GM18909 (cell line): Measurements from ENCODE around the gene NFIC.

ENCODE experiments used
- ATAC-seq: cut with Tn5 transposase; IDR thresholded peaks from one replicate; pipeline ENCODE4 v1.9.1; 2021; ENCODE audit warnings: mild to moderate bottlenecking; ENCODE audit not compliant: unreplicated experiment, poor library complexity

The NFIC gene

DNA sequence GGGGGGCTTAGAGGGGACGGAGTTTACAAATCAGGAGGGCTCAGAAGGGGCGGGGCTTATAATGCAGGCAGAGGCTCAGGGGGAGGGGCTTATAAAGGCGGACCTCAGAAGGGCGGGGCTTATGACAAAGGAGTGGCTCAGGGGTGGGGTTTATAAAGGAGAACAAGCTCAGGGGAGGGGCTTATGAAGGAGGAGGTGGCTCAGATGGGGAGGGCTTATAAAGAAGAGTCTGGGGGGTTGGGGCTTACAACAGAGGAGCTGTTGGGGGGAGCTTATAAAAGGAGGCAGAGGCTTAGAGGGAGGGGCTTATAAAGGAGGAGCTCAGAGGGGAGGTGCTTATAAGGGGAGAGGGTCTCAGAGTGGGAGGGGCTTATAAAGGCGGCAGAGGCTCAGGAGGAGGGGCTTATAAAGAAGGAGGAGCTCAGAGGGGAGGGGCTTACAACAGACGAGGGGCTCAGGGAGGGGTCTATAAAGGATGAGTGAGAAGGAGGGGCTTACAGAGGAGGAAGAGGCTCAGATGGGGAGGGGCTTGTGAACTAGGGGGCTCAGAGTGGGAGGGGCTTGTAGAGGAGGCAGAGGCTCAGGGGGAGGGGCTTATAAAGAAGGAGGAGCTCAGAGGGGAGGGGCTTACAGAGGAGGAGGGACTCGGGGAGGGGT, 112.9 kb downstream of the NFIC start:
- ATAC-seq, result no peak

DNA sequence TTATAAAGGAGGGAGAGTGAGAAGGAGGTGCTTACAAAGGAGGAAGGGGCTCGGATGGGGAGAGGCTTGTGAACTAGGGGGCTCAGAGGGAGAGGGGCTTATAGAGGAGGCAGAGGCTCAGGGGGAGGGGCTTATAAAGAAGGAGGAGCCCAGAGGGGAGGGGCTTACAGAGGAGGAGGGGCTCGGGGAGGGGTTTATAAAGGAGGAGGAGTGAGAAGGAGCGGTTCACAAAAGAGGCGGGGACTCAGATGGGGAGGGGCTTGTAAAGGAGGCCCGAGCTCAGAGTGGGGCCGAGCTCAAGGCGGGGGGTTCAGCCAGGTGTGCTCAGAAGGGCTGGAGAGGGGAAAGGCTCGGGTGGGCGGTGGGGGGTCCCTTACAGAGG, 113.4 kb downstream of the NFIC start:
- no peak for ATAC-seq

DNA sequence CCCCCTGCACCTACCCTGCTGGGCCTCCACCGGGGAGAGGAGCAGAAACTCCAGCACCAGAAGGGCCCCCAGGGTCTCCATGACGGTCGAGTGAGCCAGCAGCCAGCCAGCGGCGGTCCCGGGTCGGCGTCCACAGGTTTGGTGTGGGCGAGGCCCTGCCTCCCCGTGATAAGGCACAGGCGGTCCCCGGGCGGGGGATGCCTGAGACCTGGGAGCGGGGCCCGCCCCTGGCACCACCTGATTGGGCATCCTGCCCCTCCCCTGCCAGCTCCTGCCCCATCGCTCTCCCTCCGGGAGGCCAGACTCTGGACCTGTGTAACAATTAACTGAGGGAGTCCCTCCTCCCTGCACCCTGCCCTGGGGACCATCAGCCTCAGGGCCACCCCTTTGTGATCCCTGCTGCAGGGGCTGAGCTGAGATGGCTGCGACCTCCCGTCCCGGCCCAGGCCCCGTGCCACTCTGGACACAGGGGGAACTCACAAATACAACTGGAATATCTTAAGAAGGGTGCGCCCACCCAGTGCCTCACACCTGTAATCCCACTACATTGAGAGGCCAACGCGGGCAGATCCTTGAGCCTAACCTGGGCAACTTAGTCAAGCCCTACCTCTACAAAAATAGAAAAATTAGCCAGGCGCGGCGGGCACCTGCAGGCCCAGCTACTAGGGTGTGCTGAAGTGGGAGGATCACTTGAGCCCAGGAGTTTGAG, 114.2 kb downstream of the NFIC start, which contains the start of gene SMIM24:
Gene SMIM24, minus strand, starts transcription at position 143 of the 709 bp plus-strand sequence. Its CDS starts 62 bp downstream, at position 81.
- no peak for ATAC-seq

DNA sequence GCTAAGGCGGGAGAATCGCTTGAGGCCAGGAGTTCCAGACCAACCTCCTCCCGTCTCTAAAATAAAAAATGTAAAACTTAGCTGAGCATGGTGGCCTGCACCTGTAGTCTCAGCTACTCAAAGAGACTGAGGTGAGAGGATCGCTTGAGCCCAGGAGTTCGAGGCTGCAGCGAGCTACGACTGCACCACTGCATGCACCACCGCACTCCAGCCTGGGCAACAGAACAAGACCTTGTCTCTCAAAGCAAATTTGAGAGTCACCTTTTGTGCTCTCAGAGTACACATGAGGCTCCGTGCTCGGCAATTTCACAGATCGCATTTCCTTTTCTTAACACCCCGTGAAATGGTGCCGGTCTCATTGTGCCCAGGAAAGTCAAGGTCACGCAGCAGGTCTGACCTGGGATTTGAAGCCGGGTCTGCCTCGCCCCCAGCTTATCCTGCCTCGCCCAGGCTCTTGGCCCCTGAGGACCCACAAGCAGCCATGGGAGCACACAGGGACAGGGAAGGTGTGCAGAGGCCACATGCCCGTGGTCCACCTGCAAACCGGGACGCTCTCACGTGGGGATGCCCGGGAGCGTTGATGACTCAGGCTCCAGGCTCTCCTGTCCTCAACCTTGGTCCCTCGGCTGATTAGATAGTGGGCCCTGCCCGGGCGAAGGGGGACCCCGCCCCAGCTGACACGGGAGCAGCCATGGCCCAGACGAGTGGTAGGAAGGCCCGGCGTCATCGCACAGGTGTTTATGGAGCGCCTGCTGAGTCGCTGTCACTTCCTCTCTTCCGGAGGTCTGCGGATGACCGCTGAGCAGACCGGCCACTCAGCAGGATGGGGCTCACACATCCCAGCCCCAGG, 115.1 kb downstream of the NFIC start:
- no peak for ATAC-seq

DNA sequence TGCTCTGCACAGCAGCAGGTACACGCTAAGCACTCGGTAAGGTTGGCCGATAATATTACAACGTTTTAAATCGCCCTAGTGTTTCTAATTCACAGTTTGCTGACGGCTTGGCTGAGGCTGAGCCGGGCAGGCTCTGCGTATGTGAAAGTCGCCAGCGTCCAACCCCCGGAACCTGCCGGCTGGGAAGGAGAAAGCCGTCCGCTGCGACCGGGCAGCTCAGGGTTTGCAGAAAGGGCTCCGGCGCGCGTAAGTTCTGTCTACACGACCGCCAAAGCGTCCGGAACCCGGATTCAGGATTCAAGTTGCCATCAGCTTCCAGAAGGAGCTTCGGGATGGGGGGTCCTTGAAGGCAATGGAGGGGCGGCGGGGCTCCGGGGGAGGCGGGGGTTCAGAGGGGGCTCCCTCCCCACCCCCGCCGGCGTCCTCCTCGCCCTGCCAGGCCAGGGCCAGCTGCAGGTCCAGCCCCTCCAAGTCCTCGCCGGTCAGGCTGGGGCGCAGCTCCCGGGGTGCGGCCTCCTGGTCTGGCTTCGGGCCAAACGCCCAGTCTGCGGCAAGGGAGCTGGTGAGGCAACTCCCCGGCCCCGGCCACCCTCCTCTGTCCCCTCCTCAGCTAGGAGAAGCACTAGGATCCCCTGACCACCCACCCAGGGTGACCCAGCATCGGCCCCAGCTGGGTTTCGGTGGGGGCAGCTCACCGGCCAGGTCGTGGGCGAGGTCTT, 116.3 kb downstream of the NFIC start:
- ATAC-seq, result no peak

DNA sequence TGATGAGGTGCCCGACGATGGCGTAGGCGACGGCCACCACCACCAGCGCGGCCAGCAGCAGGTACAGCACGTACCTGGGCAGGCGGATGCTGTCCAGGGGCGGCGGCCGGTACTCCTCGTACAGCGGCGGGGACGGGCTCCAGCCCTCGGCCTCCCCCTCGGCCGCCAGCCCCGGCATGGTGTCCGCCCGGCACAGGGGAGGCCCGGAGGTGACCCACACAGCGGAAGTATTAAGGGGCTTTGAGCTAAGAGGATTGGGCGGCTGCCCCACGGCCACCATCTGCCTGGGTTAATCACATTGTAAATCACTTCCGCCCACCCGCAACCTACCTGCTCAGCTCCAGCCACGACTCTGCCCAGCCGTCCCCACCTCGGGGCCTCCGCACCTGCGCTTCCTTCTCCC, 116.8 kb downstream of the NFIC start, which contains the start of gene SMIM44:
Gene SMIM44, minus strand, starts transcription at position 216 of the 403 bp plus-strand sequence. Its CDS starts 38 bp downstream, at position 178.
- no peak for ATAC-seq

DNA sequence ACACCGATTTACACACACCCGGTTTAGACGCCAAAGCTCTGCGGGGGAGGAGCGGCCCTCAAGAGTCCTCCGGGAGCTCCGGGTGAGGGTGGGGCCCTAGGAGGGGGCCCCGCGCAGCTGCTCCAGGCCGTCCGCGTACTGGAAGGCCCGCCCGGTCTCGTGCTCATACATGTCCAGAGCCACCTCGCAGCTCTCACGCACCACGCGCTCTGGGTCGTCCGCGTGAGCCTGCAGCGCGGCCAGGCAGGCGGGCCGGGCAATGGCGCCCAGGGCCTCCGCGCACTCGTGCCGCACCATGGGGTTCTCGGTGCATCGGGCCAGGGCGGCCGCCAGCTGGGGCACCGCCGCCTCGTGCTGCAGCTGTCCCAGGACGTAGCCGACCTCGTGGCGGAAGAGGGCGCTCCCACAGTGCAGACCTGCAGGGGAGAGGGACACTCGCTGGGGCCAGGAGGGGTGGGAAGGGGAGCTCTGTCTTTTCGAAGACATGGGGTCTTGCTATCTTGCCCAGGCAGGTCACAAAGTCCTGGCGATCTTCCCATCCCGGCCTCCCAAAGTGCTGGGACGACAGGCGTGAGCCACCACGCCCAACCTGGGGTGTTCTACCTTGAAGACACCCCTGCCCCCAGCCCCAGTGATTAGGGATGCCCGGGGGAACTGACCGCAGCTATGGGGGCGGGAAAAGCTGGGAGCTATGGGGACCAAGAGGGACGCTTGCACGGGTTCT, 125.2 kb downstream of the NFIC start:
- ATAC-seq, result no peak

DNA sequence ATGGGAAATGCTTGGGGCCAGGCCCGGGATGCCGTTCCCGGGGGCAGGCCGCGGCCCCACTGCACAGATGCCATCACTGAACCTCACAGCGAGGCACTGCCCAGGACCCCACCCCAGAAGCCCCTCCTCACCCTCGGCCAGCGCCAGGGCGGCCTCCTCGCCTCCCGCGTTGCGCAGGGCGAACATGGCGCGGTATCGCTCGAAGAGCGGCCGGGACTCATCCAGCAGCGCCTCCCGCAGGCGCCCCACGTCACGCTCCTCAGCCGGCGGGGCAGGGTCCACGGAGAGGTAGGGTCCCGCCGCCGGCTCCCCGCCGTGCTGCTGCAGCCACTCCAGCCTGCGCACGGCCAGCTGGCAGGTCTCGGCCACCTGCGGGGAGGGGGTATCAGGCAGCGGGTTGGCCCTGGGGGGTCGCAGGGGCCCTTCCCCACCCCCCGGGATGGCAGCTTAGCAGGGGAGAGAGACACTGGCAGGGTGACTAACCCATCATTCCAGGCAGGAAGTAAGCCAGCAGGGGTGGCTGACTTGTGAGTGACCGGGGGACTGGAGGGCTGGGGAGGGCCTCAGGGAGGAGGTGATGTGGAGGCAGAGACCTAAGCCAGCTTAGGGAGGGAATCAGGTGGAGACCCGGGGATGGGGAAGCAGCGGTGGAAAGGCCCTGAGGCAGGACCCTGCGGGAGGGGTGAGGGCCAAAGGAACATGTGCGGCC, 125.9 kb downstream of the NFIC start:
- ATAC-seq, result no peak

DNA sequence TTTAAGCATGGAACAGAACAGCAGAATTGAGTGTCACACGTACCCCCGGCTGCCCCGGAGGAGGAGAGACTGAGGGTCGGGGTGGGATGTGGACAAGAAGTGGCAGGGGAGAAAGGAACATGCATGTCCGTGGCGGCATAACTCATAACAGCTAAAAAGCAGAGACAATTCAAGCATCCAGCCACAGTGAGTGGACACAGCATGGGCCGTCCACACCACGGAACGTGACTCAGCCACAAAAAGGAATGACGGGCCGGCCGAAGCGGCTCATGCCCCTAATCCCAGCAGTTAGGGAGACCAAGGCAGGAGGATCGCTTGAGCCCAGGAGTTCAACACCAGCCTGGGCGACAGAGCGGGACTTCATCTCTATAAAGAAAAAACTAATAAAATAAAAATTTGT, 126.5 kb downstream of the NFIC start:
- ATAC-seq, result no peak

DNA sequence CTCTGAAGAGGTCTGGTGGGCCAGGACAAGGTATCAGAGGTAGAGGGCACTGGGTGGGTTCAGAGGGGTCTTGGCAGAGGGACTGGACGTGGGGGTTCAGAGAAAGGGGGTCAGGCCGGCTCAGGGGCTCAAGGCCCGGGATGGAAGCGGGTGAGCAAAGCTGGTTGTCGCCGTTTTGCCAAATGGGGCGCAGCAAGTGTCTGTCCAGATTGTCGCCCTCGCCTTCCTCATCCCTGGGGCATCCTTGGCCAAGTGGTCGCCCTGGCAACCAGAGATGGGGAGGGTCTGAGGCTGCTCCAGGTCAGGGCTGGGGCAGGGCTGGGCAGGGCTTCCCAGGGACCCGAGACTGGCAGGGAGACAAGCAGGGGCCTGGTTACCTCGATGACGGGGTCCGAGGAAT, 127.3 kb downstream of the NFIC start:
- ATAC-seq, result no peak

DNA sequence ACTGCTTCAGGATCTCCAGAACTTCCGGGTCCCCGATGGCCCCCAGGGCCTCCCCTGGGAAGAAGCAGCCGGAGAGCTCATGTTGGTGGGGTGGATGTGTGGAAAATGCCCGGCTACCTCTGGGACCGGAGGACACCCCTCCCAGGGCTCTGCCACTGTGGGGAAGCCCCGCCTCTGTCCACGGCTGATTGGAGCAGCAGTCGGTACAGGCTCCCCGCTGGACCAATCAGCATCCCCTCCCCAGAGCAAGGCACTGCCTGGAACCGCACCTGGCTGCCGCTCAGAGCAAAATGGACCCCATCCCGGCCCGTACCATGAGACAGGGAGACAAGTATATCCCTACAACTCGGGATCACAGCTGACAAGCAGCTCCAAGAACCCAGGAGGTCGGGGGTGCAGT, 127.7 kb downstream of the NFIC start:
- no peak for ATAC-seq

DNA sequence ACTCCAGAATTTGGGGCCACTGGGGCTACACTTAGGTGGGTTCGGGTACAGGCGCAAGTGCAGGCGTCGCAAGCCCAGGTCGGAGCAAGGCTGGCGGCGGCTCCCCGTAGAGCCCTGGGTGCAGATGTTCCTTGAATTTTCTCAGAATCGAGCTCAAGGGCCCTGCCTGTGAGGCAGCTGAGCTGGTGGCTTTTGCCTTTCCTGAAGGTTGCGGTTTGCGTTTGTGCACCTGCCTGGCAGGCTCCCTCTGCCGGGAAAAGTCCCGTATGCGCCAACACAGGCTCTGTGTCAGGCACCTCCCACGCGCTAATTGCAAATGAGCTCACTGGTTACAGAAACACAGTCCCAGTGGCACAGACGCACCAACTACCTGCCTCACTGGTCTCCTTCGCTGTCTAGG, 128.2 kb downstream of the NFIC start:
- ATAC-seq, result no peak

DNA sequence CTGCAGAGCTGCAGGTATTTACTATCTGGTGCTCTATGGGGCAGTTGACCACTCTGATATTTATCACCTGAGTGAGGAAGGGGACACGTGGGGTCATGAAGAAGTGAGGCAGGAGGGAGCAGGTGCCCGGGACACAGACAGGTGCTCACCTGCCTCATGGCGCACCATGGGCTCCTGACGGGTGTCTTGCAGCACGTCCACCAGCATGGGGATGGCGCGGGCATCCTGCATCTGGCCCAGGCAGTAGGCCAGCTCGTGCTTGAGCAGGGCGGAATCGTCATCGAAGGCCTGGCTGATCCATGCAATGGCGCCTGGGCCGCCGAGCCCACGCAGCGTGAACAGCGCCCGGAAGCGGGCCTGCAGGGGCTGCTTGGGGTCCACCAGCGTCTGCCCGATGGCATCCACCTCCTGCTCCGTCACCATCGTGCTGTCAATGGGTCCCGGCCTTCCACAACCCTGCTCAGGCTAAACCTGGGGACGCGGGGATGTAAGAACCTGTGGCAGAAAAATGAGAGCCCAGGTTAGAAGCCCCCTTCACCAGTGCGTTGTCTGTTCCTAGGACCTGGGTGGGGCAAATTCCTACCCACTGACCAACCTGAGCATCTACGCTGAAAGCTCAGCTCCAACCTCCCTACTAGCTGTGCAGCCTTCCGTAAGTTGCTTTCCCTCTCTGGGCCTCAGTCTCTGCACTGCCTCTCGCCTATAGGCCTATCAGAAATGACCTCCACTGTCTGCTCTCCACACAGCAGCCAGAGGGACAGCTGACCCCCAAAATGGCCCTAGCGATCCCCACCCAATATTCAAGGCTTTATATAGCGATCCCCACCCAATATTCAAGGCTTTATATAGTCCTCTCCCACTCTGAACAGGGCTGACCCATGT, 130.2 kb downstream of the NFIC start:
- no peak for ATAC-seq

DNA sequence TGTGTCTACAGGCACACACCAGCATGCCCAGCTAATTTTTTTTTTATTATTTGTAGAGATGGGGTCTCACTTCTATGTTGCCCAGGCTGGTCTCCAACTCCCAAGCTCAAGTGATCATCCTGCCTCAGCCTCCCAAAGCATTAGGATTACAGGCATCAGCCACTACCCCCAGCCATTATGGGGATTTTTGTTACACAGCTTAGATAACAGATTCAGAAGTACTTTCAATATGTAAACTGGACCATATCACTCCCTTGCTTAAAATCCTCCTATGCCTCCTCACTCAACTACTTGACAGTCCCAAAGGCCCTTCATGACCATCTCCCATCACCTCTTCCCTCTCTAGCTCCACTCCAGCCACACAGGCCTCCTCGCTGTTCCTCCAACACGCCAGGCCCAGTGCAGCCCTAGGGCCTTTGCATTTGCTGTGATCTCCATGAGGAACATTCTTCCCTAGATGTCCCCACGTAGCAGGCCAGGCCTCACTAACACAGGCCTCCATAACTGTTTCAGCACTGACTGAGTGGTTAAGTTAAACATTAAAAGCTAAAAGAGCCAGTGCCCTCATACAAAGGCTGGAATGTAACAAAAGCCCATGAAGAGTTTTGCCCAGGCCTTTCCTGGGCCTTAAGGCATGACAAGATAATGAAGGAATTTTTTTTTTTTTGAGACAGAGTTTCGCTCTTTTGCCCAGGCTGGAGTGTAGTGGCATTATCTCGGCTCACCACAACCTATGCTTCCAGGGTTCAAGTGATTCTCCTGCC, 131.6 kb downstream of the NFIC start:
- ATAC-seq, result no peak

DNA sequence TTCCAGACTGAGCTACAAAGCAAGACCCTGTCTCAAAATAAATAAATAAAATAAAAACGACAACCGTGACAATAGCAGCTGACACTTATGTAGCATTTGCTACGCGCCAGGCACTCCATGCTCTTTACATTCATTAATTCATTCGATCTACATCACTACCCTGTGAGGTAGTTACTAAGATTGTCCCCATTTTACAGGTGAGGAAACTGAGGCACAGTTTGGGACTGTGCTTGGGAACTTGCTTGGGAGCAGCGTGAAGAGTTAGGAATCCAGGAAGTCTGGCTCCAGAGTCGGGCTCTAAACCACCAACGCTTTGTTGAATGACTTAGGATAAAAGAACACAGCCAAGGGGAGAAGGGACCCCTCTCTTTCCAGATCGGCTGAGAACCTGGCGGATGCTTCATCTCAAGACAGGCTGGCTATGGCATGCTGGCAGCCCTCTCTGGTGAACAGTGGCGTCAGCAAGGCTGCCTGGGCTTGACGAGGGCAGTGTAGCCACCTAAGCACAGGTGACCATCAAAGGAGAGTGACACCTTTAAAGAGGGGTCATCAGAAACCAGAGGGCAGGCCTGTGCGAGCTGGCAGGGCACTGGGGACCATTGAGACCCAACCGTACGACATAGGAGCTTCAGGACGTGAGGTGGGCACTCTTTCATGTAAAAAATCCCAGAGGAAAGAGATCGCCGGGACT, 133.5 kb downstream of the NFIC start:
- no peak for ATAC-seq

DNA sequence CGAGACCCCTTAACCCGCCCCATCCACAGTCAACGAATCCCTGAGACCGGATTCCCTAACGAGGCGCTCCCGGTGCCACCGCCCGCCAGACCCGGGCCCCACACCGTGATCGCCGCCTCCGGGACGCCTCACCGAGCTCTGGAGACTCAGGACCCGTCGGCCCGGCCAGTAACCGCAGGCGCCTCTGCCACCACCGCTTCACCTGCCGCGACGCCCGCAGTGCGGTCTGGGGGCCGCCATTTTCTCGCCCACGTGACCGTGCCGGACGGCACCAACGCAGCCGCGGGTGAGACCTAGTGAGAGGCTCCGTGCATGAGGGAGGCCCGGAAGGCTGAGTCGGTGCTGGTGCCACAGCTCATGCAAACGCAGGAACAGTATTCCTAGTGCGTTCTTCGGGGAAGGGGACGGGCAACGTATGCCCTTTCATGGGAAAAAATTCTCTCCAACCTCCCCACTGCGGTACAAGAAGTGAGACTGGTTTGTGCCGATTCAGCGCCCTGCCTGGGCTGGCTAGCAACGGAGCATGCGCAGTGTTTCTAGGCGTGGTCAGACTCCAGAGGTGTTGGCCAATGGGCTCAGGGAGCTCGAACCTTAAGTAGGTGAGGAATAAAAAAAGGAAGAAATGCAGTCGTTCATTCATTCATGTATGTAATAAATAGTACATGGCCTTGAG, 134.2 kb downstream of the NFIC start, which contains the start of gene DOHH:
Gene DOHH, minus strand, starts transcription at position 246 of the 673 bp plus-strand sequence. CDS start 3,860 bp downstream, outside the sequence.
- ATAC-seq, result peak; percentile 85
